ENCODE results near the gene MEIS3.
"Not testable (repeated sequence)": the region's sequence is repeated elsewhere in the genome, so short reads cannot be mapped to it uniquely, and the experiment has no call there.

MEIS3 gene

DNA sequence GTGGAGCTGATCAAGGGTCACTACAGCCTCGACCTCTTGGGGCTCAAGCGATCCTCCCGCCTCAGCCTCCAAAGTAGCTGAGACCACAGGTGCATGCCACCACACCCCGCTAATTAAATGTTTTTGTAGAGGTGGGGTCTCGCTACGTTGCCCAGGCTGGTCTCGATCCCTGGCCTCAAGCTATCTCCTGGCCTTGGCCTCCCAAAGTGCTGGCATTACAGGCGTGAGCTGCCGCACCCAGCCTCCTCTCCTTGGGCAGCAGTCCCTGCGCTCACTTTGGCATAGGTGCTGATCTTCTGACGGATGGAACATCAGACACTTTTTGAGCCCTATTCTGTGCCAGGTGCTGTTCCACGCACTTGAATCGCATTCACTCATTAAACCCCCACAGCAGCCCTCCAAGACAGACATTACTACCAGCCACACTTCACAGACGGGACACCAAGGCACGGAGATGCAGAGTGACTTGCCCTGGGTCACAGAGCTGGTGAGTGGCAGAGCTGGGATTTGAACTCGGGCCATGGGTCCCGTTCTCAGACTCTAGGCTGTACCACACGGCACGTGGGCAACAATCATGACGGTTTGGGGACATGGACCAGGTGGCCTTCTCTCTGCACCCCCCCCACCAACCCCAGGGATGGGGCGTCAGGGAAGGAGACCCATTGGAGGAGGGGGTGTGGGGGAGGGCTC, 3.2 kb downstream of the MEIS3 start:
- no peak overlapping the region for H3K4me3 ChIP-seq (ENCODE audit: low read length)
- TF ChIP-seq ZNF274 (IDR thresholded peaks at IDR 0.05; ENCODE audit: low read depth, low read length): no peak

DNA sequence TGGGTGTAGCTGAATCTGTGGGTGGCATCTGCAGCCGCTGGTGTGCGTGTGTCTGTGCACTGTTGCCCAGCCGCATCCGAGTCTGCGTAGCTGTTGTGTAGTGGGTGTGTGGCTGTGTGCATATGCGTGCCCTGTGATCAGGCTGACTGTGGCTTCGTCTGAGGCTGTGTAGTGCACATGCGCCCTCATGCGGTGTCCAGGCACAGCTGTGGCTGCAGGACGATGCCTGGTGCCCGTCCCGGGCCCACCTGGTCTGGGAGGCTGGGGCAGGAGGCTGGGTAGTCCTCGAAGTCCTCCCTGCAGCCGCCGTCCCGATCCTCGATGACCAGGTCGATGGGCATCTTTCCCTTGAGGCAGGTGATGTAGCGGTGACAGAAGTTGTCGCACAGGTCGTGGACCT, 4.9 kb downstream of the MEIS3 start:
- no peak overlapping the region for H3K4me3 ChIP-seq (ENCODE audit: low read length)
- TF ChIP-seq ZNF274 (IDR thresholded peaks at IDR 0.05; ENCODE audit: low read depth, low read length): no peak

DNA sequence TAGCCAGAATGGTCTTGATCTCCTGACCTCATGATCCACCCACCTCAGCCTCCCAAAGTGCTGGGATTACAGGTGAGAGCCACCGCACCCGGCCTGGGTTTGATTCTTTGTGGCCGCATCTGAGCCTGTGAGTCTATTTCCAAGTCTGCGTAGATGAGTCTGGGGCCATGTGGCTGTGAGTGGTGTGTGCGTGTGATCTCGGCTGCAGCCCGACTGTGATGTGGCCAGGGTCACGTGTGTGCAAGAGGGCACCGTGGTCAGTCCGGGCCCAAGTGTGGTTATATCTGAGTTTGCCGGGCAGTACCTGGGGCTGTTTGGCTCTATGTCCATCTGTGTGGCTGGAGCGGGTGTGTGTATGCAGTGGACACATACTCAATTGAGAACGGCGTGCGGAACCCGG, 5.4 kb downstream of the MEIS3 start:
- TF ChIP-seq ZNF274 (IDR thresholded peaks at IDR 0.05; ENCODE audit: low read depth, low read length): no peak
- no peak overlapping the region for H3K4me3 ChIP-seq (ENCODE audit: low read length)

DNA sequence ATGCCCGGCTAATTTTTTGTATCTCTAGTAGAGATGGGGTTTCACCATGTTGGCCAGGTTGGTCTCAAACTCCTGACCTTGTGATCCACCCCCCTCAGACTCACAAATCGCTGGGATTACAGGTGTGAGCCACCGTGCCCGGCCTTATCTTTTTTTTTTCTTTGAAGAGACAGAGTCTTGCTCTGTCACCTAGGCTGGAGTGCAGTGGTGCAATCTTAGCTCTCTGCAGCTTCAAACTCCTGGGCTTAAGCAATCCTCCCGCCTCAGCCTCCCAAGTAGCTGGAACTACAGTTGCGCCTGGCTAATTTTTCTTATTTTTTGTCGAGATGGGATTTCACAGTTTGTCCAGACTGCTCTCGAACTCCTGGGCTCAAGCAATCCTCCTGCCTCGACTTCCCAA, 7.6 kb downstream of the MEIS3 start:
- H3K4me3 ChIP-seq (ENCODE audit: low read length): not testable (repeated sequence)

DNA sequence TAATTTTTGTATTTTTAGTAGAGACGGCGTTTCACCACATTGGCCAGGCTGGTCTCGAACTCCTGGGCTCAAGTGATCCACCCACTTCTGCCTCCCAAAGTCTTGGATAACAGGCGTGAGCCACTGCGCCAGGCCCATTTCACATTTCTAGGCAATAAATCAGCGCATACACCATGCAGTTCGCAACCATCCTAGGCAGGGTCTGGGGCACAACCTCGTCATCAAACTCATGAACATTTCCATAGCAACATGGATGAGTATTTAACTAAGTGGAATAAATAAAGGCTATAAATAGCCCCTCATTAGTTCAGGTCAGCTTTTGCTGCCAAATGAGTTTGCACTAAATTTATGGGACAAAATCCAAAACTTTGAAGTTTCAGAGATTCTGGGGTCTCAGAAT, 8.2 kb downstream of the MEIS3 start:
- no peak for TF ChIP-seq ZNF274 (IDR thresholded peaks at IDR 0.05; ENCODE audit: low read depth, low read length)
- no peak overlapping the region for H3K4me3 ChIP-seq (ENCODE audit: low read length)

DNA sequence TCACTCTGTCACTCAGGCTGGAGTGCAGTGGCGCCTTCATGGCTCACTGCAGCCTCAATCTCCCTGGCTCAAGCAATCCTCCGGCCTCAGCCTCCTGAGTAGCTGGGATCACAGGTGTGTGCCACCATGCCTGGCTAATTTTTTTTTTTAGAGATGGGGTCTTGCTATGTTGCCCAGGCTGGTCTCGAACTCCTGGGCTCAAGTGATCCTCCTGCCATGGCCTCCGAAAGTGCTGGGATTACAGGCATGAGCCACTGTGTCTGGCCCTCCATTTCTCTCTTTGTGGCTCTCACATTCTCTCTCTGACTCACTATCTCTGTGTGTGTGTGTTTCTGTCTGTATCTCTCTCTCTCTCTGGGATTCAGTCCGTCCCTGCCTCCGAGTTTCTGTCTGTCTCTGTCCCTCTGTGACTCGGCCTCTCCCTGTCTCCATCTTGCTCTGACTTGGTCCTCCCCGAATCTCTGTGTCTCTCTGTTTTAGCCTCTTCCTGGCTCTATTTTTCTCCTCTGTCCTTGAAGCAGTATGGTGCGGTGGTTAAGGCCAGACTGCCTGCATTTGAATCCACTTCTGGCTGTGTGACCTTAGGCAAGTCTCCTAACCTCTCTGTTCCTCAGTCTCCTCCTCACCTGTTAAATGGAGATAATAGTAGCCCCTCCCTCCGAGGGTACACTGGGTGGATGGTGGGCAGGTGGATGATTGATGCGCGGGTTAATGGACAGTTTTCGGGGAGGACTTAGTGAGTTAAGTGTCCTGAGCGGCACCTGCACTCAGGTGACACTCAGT, 11.0 kb downstream of the MEIS3 start:
- H3K4me3 ChIP-seq (ENCODE audit: low read length): no peak overlapping the region
- no peak for TF ChIP-seq ZNF274 (IDR thresholded peaks at IDR 0.05; ENCODE audit: low read depth, low read length)

DNA sequence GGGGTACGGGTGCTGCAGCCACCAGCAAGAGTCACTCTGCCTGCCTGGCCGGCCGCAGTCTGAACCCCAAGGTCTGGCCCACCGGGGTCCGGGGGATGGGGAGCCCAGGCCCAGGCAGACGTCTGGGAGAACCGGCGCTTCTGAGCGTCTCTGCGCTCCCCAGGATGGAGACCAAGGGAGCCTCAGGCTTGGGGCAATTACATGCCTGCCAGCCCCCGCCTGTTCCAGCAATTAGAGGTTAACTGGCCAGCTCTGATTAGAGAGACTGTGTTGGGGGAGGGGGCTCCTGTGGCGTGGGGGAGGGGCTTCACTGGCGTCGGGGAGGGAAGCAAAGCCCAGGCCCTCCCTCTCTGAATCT, 11.9 kb downstream of the MEIS3 start:
- no peak overlapping the region for H3K4me3 ChIP-seq (ENCODE audit: low read length)
- TF ChIP-seq ZNF274 (IDR thresholded peaks at IDR 0.05; ENCODE audit: low read depth, low read length): no peak

DNA sequence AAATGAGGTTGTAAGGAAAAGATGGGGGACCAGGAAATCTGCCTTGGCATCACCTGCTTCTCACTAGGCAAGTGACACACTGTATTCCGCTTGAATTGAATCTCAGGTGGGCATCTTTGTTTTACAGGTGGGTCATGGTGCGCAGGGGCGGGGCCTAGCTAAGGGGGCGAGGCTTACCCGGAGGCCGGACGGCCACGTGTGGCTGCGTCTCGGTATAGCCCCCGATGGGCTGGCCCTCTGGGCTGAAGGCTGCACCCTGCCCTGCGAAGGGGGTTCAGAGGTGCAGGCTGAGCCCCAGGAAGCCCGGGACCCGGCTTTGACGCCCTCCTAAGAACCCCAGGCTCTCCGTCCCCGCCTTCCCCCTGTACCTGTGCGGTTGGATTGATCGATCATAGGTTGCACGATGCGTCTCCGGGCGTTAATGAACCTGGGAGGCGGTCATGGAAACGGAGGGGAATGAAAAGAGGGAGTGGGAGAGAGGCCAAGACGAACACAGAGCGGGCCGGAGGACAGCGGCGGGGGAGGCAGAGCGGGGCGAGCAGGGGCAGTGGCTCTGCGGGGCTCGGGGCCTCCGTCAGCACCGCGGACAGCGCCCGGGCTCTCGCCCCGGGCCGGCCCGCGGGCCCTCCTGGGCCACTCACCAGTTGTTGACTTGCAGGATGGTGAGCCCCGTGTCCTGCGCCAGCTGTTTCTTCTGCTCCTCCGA, 12.5 kb downstream of the MEIS3 start:
- H3K4me3 ChIP-seq (ENCODE audit: low read length): no peak overlapping the region
- TF ChIP-seq ZNF274 (IDR thresholded peaks at IDR 0.05; ENCODE audit: low read depth, low read length): no peak

DNA sequence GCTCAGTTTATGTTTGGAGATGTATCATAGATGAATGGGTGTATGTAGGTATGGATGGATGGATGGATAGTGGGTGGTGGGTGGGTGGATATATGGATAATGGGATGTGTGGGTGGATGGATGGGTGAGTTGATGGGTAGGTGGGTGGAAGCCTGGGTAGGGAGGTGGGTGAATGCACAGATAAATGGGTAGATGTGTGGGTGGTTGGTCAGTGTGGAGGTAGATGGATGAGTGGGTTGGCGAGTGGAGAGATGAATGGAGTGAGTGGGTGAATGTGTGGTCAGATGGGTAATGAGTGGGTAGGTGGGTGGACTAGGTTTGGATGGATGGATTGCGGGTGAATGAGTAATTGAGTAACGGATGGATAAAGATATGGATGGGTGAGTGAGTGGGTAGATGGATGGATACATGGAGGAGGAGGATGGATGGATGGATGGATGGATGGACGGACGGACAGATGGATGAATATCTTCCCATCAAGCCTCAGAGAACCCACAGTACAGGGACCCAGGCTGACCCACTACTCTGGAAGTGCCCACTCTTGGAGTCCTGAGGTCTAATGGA, 13.4 kb downstream of the MEIS3 start:
- no peak for TF ChIP-seq ZNF274 (IDR thresholded peaks at IDR 0.05; ENCODE audit: low read depth, low read length)
- no peak overlapping the region for H3K4me3 ChIP-seq (ENCODE audit: low read length)

DNA sequence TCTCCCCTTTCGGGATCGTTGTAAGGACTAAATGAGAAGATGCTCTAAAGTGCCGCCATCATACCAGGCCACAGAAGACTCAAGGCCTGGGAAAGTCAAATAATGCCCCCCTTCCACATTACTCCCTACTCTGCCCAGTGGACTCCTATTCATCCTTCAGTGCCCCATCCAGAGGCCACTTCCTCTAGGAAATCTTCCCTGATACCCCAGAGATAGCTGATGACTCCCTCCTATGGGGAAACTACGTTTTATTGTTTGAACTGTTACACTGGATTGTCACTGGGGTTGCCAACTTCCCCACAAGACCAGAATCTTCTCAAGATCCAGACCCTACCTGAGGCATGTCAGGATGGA, 14.2 kb downstream of the MEIS3 start:
- no peak for TF ChIP-seq ZNF274 (IDR thresholded peaks at IDR 0.05; ENCODE audit: low read depth, low read length)
- H3K4me3 ChIP-seq (ENCODE audit: low read length): no peak overlapping the region

DNA sequence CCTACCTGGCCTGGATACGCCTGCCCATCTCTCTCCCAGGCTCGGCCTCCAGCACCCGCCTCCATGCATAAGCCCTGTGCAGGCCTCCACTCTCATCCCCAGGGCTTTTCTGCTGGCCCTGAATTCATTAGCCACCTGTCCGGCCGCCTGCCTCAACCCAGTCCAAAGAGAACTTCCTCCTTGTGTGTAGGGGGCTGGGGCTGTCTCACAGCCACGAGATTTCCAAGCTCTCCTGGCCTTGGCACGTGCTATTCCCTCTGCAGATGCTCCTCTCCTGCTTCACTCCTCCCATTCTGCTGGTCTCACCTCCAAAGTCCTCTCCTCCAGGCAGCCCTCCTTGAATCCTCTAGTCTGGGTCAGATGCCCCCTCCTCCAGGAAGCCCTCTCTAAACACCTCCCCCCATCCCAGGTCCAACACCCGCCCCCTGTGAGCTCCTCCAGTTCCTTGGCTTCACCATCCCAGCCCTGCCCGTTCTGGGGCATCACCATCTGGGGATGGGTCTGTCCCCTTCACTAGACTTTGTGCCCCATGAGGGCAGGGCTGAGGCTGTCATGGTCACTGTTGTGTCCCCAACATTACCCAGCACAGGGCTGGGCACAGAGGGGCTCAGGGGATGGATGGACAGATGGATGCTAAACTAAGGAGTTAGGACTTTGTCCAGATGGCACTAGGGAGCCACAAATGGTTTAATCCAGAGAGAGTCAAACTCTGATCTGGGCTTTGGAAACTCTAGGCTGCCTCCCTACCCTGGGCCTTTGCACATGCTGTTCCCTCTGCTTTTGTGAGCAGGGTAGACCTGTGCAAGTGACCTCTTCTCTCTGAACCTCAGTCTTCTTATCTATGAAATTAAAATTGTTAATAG, 14.8 kb downstream of the MEIS3 start:
- H3K4me3 ChIP-seq (ENCODE audit: low read length): no peak overlapping the region
- no peak for TF ChIP-seq ZNF274 (IDR thresholded peaks at IDR 0.05; ENCODE audit: low read depth, low read length)

DNA sequence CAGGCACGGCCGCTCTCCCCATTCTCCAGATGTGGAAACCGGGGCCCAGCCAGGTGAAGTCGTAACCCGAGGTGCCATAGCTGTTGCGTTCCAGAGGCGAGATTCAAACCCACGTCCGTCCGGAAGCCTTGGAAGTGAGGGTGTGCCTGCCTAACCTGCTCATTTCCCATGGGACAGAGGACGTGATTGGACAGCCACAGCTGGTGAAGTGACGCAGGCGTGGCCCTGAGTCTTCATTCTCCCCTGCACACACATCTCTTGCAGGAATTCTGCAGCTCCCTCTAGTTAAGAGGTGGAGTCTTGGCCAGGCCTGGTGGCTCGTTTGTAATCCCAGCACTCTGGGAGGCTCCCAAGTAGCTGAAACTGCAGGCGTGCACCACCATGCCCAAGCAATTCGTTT, 16.8 kb downstream of the MEIS3 start:
- no peak for TF ChIP-seq ZNF274 (IDR thresholded peaks at IDR 0.05; ENCODE audit: low read depth, low read length)
- H3K4me3 ChIP-seq (ENCODE audit: low read length): no peak overlapping the region

DNA sequence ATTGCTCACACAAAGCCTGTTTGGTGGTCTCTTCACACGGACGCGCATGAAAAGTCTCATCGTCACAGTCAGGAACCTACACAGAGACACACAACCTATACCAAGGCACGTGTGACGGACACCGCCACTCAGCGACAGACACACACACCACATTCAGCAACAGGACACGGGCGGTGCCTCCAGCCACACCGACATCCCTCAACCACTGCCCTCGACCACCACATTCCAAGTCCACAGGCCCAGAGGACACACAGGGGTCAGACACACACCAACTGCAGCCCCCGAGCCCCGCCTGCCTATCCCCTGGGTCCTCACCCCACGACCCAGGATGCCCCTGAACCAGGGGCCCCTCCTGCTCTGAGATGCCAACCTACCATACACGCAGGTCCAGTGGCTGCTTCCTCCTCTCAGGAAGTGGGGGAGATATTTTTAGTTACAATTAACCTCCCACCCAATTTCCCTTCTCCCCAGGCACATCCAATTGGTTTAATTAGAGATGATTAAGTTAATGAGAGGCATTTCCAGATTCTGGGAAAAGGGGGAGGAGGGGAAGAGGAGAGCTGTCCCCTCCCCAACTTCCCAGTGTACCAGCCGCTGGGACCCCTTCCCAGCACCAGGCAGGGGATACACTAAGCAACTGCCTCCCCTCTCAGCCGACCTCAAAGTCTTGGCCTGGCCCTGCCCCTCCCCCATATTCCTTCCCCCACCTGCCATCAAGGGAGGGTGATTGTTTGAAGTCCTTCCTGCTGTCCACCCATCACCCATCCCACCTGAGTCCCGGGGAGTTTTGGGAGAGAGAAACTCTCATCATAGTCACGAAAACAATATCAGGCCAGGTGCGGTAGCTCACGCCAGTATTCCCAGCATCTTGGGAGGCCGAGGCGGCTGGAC, 20.4 kb downstream of the MEIS3 start:
- TF ChIP-seq ZNF274 (IDR thresholded peaks at IDR 0.05; ENCODE audit: low read depth, low read length): no peak
- no peak overlapping the region for H3K4me3 ChIP-seq (ENCODE audit: low read length)
